ENCODE results near the gene EHD4.

DNA sequence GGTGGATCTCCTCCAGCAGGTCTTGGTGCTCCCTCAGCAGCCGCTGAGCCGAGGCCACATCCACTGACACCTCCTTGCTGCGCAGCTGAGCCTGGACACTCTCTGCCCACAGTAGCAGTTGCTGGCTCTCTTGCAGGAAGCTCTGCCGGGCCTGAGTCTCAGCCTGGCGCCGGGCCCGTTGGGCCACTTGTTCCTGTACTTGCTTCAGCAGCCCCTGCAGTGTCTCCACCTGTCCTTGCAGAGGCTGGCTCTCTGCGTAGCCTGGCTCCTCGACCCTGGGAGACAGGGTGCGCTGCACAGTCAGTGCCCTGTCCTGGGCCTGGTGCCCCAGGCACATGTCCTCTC is 94.0 kb downstream of the EHD4 start:
- TF ChIP-seq, protein P1, sequence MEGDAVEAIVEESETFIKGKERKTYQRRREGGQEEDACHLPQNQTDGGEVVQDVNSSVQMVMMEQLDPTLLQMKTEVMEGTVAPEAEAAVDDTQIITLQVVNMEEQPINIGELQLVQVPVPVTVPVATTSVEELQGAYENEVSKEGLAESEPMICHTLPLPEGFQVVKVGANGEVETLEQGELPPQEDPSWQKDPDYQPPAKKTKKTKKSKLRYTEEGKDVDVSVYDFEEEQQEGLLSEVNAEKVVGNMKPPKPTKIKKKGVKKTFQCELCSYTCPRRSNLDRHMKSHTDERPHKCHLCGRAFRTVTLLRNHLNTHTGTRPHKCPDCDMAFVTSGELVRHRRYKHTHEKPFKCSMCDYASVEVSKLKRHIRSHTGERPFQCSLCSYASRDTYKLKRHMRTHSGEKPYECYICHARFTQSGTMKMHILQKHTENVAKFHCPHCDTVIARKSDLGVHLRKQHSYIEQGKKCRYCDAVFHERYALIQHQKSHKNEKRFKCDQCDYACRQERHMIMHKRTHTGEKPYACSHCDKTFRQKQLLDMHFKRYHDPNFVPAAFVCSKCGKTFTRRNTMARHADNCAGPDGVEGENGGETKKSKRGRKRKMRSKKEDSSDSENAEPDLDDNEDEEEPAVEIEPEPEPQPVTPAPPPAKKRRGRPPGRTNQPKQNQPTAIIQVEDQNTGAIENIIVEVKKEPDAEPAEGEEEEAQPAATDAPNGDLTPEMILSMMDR (IDR thresholded peaks at IDR 0.05; ENCODE audit: low read depth, low read length) = no peak
- TF ChIP-seq POLR2A (IDR thresholded peaks at IDR 0.05; ENCODE audit: extremely low read depth, insufficient read length) = no peak
- no peak for TF ChIP-seq MYC (IDR thresholded peaks at IDR 0.05; ENCODE audit: low read depth, low read length)
- TF ChIP-seq, protein P2, sequence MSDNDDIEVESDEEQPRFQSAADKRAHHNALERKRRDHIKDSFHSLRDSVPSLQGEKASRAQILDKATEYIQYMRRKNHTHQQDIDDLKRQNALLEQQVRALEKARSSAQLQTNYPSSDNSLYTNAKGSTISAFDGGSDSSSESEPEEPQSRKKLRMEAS (IDR thresholded peaks at IDR 0.05; ENCODE audit: low read depth, low read length) = no peak
